Islet of Langerhans (tissue), 1 donor: ENCODE data around the gene SMIM7.

Experiments used
- FAIRE-seq: peaks from one replicate; lab custom pipeline; 2011; peaks lifted over from hg19 to GRCh38; lab: Jason Lieb, UNC

SMIM7 gene

GRCh38 chr19:16621165-16621800 is 38.7 kb downstream of the SMIM7 start:
- no peak for FAIRE-seq

GRCh38 chr19:16620584-16620983 is 39.4 kb downstream of the SMIM7 start:
- FAIRE-seq = no peak

- no peak for FAIRE-seq
These were observed 39.9 kb downstream of the SMIM7 start for GRCh38 chr19:16620018-16620417.

- FAIRE-seq = no peak
These were observed 40.5 kb downstream of the SMIM7 start for GRCh38 chr19:16619457-16619856.

GRCh38 chr19:16618248-16618647 is 41.7 kb downstream of the SMIM7 start:
- FAIRE-seq = no peak

GRCh38 chr19:16615808-16616207 is 44.1 kb downstream of the SMIM7 start:
- FAIRE-seq = no peak

GRCh38 chr19:16614941-16615340 is 45.0 kb downstream of the SMIM7 start:
- no peak for FAIRE-seq

GRCh38 chr19:16613841-16614240 is 46.1 kb downstream of the SMIM7 start:
- FAIRE-seq = no peak

GRCh38 chr19:16612636-16613035 is 47.3 kb downstream of the SMIM7 start:
- no peak for FAIRE-seq

GRCh38 chr19:16611121-16611520 is 48.8 kb downstream of the SMIM7 start:
- FAIRE-seq = no peak

GRCh38 chr19:16609511-16610200 is 50.3 kb downstream of the SMIM7 start:
- FAIRE-seq = no peak

GRCh38 chr19:16608290-16608739 is 51.6 kb downstream of the SMIM7 start:
- FAIRE-seq = no peak

- no peak for FAIRE-seq
These were observed 52.1 kb downstream of the SMIM7 start for GRCh38 chr19:16607819-16608218.

- no peak for FAIRE-seq
These were observed 54.4 kb downstream of the SMIM7 start for GRCh38 chr19:16605553-16605994.

GRCh38 chr19:16605115-16605514 is 54.8 kb downstream of the SMIM7 start:
- no peak for FAIRE-seq

- FAIRE-seq = no peak
These were observed 55.3 kb downstream of the SMIM7 start for GRCh38 chr19:16604615-16605014.

GRCh38 chr19:16603090-16603489 is 56.9 kb downstream of the SMIM7 start:
- no peak for FAIRE-seq

GRCh38 chr19:16601378-16602052 is 58.4 kb downstream of the SMIM7 start:
- no peak for FAIRE-seq

GRCh38 chr19:16600824-16601223 is 59.1 kb downstream of the SMIM7 start:
- FAIRE-seq = no peak

GRCh38 chr19:16599655-16600346 is 60.1 kb downstream of the SMIM7 start:
- no peak for FAIRE-seq

GRCh38 chr19:16598848-16599247 is 61.1 kb downstream of the SMIM7 start:
- FAIRE-seq = no peak

GRCh38 chr19:16596399-16596798 is 63.5 kb downstream of the SMIM7 start:
- no peak for FAIRE-seq
